ENCODE results near the gene LEMD3.

The LEMD3 gene

DNA sequence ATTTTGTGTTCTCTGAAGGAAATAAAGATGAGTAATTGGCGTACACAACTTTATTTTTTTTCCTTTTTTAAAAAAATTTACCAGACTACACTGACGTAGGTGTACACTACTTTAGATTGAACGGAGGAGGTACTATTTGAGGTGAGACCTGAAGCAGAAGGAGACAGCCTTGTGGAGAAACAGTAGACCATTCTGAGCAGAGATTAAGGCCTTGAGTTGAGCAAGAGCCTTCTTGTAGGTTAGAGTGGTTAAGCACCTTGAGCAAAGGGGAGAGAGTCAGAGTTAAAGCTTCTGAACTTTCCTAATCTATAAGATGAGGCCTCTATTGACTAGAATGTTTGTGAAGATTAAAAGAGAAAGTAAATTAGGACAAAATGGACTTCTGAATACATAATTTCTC, 2.5 kb downstream of the LEMD3 start:
- Histone ChIP-seq H3K4me1 (no peaks in the 10 kb centered on the region), H3K4me3 (ENCODE audit: low read depth, low read length) (peak overlapping the region; percentile 90), H3K27me3 (no peaks in the 10 kb centered on the region), H3K9me3 (no peaks in the 10 kb centered on the region), H3K36me3 (peaks cover 8% of the 10 kb centered on the region)
- no peak for TF ChIP-seq CTCF (IDR thresholded peaks at IDR 0.05; ENCODE audit: low read depth, low read length)
- no peak for DNase-seq

GRCh38 chr12:65175385-65175784, 6.0 kb downstream of the LEMD3 start:
- no peaks in the 10 kb centered on the region for H3K27me3 ChIP-seq
- DNase-seq, result no peak
- peaks cover 8% of the 10 kb centered on the region for H3K36me3 ChIP-seq
- H3K4me3 ChIP-seq (ENCODE audit: low read depth, low read length), result no peak overlapping the region
- no peaks in the 10 kb centered on the region for H3K4me1 ChIP-seq
- H3K9me3 ChIP-seq, result no peaks in the 10 kb centered on the region
- no peak for TF ChIP-seq CTCF (IDR thresholded peaks at IDR 0.05; ENCODE audit: low read depth, low read length)

DNA sequence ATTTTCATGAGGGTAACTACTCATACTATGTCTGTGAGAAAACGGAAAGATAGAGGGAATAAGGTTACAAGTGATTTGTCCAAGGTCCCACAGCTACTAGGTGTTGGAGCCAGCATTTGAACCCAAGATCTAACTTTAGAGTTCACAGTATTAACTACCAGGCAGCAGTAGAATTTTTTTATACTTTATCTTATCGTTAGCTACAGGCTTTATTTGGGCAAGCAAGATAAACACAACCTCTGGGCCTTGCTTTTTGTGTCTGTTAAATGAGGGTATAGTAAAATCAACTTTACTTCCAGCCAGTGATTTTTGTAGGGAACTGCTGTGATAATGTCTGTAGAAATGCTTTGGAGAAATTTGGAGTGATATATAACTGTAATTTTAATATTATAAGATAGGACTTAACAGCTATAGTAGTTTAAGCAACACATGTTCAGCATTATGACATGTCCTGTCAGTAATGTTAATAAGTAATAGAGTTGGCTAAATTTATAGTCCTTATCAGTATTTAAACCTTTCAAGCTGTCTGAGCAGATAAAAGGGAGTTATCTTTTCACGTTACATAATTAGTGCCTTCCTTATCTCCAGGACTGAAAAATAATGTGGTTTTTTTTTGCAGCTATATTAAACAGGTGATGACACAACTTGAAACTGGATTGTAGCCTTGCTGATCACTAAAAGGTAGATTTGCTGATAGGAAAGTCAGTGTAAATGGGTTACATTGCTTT, 12.8 kb downstream of the LEMD3 start:
- no peak for TF ChIP-seq CTCF (IDR thresholded peaks at IDR 0.05; ENCODE audit: low read depth, low read length)
- H3K9me3 ChIP-seq, result no peaks in the 10 kb centered on the region
- H3K4me1 ChIP-seq, result no peaks in the 10 kb centered on the region
- no peak for DNase-seq
- no peaks in the 10 kb centered on the region; the same call in 1 of the 2 replicates for H3K36me3 ChIP-seq
- no peaks in the 10 kb centered on the region for H3K27me3 ChIP-seq
- H3K4me3 ChIP-seq (ENCODE audit: low read depth, low read length), result no peak overlapping the region

DNA sequence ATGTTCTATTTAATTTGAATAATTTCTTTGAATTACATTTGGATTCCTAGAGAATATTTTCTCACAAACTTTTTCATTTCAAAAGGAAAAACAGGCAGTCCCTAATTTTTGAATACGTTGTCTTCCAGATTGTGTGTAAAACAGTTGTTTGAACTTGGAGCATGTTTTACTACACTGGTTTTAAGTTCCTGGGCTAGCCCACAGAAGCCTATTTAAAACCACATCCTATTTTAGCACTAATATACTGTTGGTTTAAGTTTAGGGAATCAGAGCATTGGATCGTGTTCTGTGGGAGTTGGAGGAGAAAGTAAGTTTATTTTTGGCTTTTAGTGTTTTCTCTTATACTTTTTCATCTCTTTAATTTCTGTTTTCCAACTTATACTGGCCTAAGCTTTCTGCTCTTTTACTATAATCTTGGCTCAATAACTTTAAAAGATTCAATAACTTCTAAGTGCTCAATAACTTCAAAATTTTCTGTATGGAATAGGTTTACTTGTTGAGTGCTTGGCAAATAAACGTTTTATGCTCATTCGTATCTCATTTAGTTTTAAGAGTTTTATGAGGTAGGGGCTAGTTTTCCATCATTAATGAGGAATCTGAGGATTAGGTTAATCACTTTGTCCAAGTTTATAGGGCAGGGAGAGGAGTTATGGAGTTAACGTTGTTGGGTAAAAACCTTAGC, 14.9 kb downstream of the LEMD3 start:
- H3K4me1 ChIP-seq, result no peaks in the 10 kb centered on the region
- no peak overlapping the region for H3K4me3 ChIP-seq (ENCODE audit: low read depth, low read length)
- TF ChIP-seq CTCF (IDR thresholded peaks at IDR 0.05; ENCODE audit: low read depth, low read length), result no peak
- no peaks in the 10 kb centered on the region for H3K9me3 ChIP-seq
- H3K36me3 ChIP-seq, result no peaks in the 10 kb centered on the region
- H3K27me3 ChIP-seq, result no peaks in the 10 kb centered on the region
- no peak for DNase-seq

DNA sequence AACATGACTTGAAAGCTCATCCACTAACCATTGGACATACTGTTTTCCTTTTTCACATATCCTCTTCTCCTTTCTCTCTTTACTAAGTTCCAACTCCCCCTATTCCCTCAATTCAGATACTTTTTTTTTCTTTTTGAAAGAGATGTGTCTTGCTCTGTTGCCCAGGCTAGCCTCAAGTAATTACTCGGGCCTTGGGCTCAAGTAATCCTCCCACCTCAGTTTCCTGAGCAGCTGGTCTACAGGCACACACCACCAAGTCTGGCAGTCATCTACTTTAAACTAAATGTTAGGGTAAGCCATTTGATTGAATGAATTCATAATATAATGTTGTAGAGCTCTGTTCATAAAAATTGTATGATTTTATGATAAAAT, 15.5 kb downstream of the LEMD3 start:
- H3K27me3 ChIP-seq, result no peaks in the 10 kb centered on the region
- no peaks in the 10 kb centered on the region for H3K9me3 ChIP-seq
- TF ChIP-seq CTCF (IDR thresholded peaks at IDR 0.05; ENCODE audit: low read depth, low read length), result no peak
- H3K4me3 ChIP-seq (ENCODE audit: low read depth, low read length), result no peak overlapping the region
- DNase-seq, result no peak
- H3K36me3 ChIP-seq, result no peaks in the 10 kb centered on the region
- no peaks in the 10 kb centered on the region for H3K4me1 ChIP-seq

DNA sequence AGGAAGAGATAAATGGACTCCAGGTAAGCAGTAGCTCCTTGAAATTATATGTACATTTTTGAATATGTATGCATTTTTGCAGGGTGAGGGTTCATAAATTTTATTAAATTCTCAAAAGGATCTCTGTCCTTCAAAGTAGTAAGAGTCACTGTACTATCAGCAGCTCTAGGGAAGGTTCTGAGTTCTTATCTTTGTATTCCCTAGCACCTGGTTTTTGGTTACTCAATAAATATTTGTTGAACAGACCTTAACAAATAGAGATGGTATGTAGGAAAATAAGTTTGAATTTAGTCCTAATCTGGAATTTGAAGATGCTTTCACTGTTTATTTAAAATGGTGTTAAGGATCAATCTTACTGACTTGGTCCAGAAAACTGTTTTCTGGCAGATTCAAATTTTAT, 18.3 kb downstream of the LEMD3 start:
- Histone ChIP-seq H3K27me3 (no peaks in the 10 kb centered on the region), H3K36me3 (no peaks in the 10 kb centered on the region), H3K4me3 (ENCODE audit: low read depth, low read length) (no peak overlapping the region), H3K4me1 (no peaks in the 10 kb centered on the region), H3K9me3 (no peaks in the 10 kb centered on the region)
- DNase-seq, result no peak
- TF ChIP-seq CTCF (IDR thresholded peaks at IDR 0.05; ENCODE audit: low read depth, low read length), result no peak
